Measurements from ENCODE around the gene NOTCH4. TPM values are rescaled to one million over a fixed set of nuclear protein-coding genes. Genes with fewer than 3 reads are reported as not detected.

The NOTCH4 gene
- total and polyA plus RNA-seq, 2 experiments from 2014 or later: 2.7 to 2.8 TPM

DNA sequence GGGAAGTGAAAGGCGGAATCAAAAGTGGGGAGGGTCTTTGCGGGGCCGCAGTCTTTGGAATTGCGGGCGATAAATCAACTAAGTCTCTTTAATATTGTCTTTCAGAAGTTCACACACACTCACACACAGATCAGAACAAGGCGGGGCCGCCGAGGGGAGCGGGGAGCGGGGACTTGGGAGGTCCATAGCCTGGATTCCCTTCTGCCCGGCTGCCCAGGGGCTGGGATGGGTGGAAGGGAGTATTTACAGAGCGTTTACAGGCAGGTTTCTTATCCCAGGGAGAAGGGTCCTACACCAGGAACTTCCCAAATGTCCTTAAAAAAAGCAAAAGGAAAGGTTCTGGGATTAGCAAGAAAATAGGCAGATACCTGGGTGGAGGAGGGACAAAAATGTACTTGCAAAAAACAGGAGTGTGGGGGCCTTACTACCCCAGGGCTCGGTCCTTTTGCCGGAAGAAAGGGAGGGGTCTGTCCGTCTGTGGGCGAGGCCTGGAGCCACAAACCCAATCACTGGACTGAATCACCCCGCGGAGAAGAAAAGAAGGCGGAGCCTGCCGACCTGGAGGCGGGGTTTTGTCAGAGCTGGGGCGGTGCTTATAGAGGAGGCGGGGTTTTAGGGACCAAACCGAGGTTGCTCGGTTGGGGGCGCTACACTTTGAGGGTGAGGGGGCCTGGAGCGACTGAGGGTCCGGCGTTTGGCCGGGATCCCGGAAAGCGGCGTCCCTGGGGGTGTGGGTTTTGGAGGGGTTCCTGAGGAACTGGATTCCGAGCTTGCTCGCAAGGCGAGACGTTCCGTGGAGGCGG lies 75.4 kb downstream of the NOTCH4 start:
- H3K27ac Mint-ChIP-seq: peak overlapping the region; percentile 48
- Histone ChIP-seq H3K4me3 (peak overlapping the region; percentile 100), H3K36me3 (ENCODE audit: insufficient read depth) (no peaks in the 10 kb centered on the region), H4K20me1 (replicated peaks; ENCODE audit: insufficient read depth) (0 out of 2 replicates have a peak, but pooled peaks cover 5% of the 10 kb centered on the region), H3K4me2 (peak overlapping the region; percentile 97), H3F3A (replicated peaks; ENCODE audit: low read depth) (peaks cover 9% of the 10 kb centered on the region), H3K27ac (ENCODE audit: low read depth) (peak overlapping the region; percentile 36; the same call in 1 of the 2 replicates), H3K79me2 (replicated peaks; ENCODE audit: insufficient read depth) (no peaks in the 10 kb centered on the region), H2AFZ (peak overlapping the region; percentile 92), H3K27me3 (ENCODE audit: insufficient read depth) (peaks cover 44% of the 10 kb centered on the region), H3K9me2 (ENCODE audit: insufficient read depth) (no peaks in the 10 kb centered on the region; the same call in 1 of the 2 replicates), H3K4me1 (ENCODE audit: insufficient read depth) (peaks cover 41% of the 10 kb centered on the region)
- DNase-seq (ENCODE audit: low spot score) (peak; percentile 96), ATAC-seq (peak; percentile 61)
- TF ChIP-seq ETS1 (IDR thresholded peaks at IDR 0.05) (0 out of 2 replicates have a peak, but pooled peaks have one; percentile 21), ZNF114 (CRISPR knock-in tag; IDR thresholded peaks at IDR 0.05) (no peak), CREB1 (CRISPR knock-in tag; IDR thresholded peaks at IDR 0.05; ENCODE audit: low read depth) (no peak), REST (IDR thresholded peaks at IDR 0.05; ENCODE audit: unreplicated experiment) (no peak), EZH2 (IDR thresholded peaks at IDR 0.05; ENCODE audit: low read depth, unreplicated experiment) (peak; percentile 35), POLR2AphosphoS5 (IDR thresholded peaks at IDR 0.05; ENCODE audit: low read depth) (peak; percentile 61)
- TF ChIP-seq, protein P1, sequence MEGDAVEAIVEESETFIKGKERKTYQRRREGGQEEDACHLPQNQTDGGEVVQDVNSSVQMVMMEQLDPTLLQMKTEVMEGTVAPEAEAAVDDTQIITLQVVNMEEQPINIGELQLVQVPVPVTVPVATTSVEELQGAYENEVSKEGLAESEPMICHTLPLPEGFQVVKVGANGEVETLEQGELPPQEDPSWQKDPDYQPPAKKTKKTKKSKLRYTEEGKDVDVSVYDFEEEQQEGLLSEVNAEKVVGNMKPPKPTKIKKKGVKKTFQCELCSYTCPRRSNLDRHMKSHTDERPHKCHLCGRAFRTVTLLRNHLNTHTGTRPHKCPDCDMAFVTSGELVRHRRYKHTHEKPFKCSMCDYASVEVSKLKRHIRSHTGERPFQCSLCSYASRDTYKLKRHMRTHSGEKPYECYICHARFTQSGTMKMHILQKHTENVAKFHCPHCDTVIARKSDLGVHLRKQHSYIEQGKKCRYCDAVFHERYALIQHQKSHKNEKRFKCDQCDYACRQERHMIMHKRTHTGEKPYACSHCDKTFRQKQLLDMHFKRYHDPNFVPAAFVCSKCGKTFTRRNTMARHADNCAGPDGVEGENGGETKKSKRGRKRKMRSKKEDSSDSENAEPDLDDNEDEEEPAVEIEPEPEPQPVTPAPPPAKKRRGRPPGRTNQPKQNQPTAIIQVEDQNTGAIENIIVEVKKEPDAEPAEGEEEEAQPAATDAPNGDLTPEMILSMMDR (conservative IDR thresholded peaks at IDR 0.05; ENCODE audit: low read depth in 2 of 2): peak; percentile 71
- no peaks in the 10 kb centered on the region for H3K36me3 Mint-ChIP-seq (ENCODE audit: low read depth)
- peaks cover 39% of the 10 kb centered on the region for H3K27me3 Mint-ChIP-seq (ENCODE audit: insufficient read depth, low read depth, poor library complexity)
- H3K4me1 Mint-ChIP-seq: peaks cover 57% of the 10 kb centered on the region
- H3K4me3 Mint-ChIP-seq: peak overlapping the region; percentile 92
- no peaks in the 10 kb centered on the region; the same call in 2 of the 3 replicates for H3K9me3 Mint-ChIP-seq

Measured in GM23338 (cell line).